OCI-LY7 (cell line): Measurements from ENCODE around the gene ATP9A.

Experiments
- CTCF ChIP-seq: fragments of 200-600 bp; sonication (generic); conservative IDR thresholded peaks from 2 replicates; pipeline ENCODE4 v1.5.1; 2014; ENCODE audit warnings: mild to moderate bottlenecking, antibody characterized with exemption, low read length, moderate library complexity, mixed read lengths
- EZH2phosphoT487 ChIP-seq: fragments of 200-600 bp; sonication (generic); IDR thresholded peaks from 2 replicates; pipeline ENCODE4 v1.6.1; 2018; ENCODE audit warnings: low read depth, borderline replicate concordance, mild to moderate bottlenecking, mixed run types, antibody characterized with exemption, low read length, moderate library complexity, mixed read lengths

DNA sequence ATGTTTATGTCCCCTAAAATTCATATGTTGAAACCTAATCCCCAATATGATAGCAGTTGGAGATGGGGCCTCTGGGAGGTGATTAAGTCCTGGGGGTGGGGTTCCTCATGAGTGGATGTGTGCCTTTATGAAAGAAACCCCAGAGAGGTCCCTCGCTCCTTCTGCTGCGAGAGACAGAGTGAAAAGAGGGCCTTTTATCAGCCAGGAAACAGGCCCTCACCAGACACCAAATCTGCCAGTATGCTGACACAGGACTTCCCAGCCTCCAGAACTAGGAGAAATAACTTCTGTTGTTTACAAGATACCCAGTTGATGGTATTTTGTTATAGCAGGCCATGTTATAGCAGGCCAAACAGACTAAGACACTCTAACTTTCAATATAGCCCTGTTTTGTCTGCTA, 124.8 kb downstream of the ATP9A start:
- no peak for TF ChIP-seq CTCF
- no peak for TF ChIP-seq EZH2phosphoT487
